Common myeloid progenitor, CD34-positive (primary cell): ENCODE measurements around the gene RERE.

Source experiments
- CTCF ChIA-PET: fragments of 350-600 bp; sonication (Branson Sonifier 250); formaldehyde crosslinking; loops from one replicate; lab custom pipeline; 2021; ENCODE audit warnings: antibody characterized with exemption; lab: Charles Lee
- POLR2A ChIA-PET: fragments of 350-600 bp; sonication (Branson Sonifier 250); formaldehyde crosslinking; loops from one replicate; lab custom pipeline; 2021; ENCODE audit warnings: antibody characterized with exemption; lab: Charles Lee
- DNase-seq, 3 donors: peaks; one replicate each; pipeline versions ENCODE4 v3.0.0 to v3.0.0-alpha.2; 2013
- H3K27ac ChIP-seq, 2 experiments: 1 replicate in 1 of 2; 2 replicates in 1 of 2; pipeline ENCODE4 v1.7.0; 2013; ENCODE audit warnings: inconsistent platforms in 2 of 2, low read length in 2 of 2, mild to moderate bottlenecking in 2 of 2, low read depth in 1 of 2, moderate library complexity in 1 of 2; ENCODE audit not compliant: severe bottlenecking in 2 of 2, insufficient read depth in 1 of 2, poor library complexity in 1 of 2
- H3K27me3 ChIP-seq, 5 experiments: replicated peaks in 2 of 5; 1 replicate in 3 of 5; 2 replicates in 2 of 5; pipeline versions ENCODE4 v1.6.1 to v1.7.0; 2013; ENCODE audit warnings: low read length in 4 of 5, mild to moderate bottlenecking in 2 of 5, moderate library complexity in 2 of 5, inconsistent platforms in 1 of 5; ENCODE audit not compliant: insufficient read depth in 5 of 5, control insufficient read depth in 4 of 5
- H3K36me3 ChIP-seq, 4 experiments: 1 replicate in 2 of 4; 2 replicates in 2 of 4; pipeline versions ENCODE4 v1.6.1 to v1.7.0; 2013; ENCODE audit warnings: low read length in 3 of 4, control low read depth in 1 of 4, mild to moderate bottlenecking in 1 of 4; ENCODE audit not compliant: control insufficient read depth in 4 of 4, insufficient read depth in 4 of 4
- H3K4me1 ChIP-seq, 4 experiments: 1 replicate in 3 of 4; 2 replicates in 1 of 4; pipeline versions ENCODE4 v1.6.1 to v1.7.1; 2013; ENCODE audit warnings: low read length in 3 of 4, mild to moderate bottlenecking in 3 of 4, control low read depth in 1 of 4, inconsistent platforms in 1 of 4, moderate library complexity in 1 of 4; ENCODE audit not compliant: control insufficient read depth in 4 of 4, insufficient read depth in 4 of 4; ENCODE audit errors: control extremely low read depth in 1 of 4
- H3K4me3 ChIP-seq, 7 experiments: 1 replicate in 4 of 7; 2 replicates in 3 of 7; pipeline versions ENCODE4 v1.5.1 to v1.7.0; 2013; ENCODE audit warnings: mild to moderate bottlenecking in 7 of 7, low read length in 6 of 7, moderate library complexity in 6 of 7, inconsistent platforms in 2 of 7, low read depth in 2 of 7, control low read depth in 1 of 7; ENCODE audit not compliant: insufficient read depth in 4 of 7, control insufficient read depth in 1 of 7; ENCODE audit errors: extremely low read depth in 1 of 7
- H3K9me3 ChIP-seq, 5 experiments: 1 replicate in 4 of 5; 2 replicates in 1 of 5; pipeline versions ENCODE4 v1.6.1 to v1.7.1; 2013; ENCODE audit warnings: low read length in 4 of 5, mild to moderate bottlenecking in 2 of 5, inconsistent platforms in 1 of 5, low read depth in 1 of 5, moderate library complexity in 1 of 5; ENCODE audit not compliant: control insufficient read depth in 4 of 5, insufficient read depth in 2 of 5; ENCODE audit errors: control extremely low read depth in 1 of 5
- WGBS: methylation state at CpG from one replicate; pipeline ENCODE4 v1.1.5; 2013; ENCODE audit not compliant: insufficient coverage; 5-methylcytosine and 5-hydroxymethylcytosine counted together

RERE gene

GRCh38 chr1:8518490-8518801, 299.0 kb downstream of the RERE start:
- no peak for DNase-seq
- Histone ChIP-seq H3K4me3 (no peak overlapping the region), H3K36me3 (peaks cover 0 to 3% (median 1%) of the 10 kb centered on the region in 4 experiments), H3K4me1 (peaks cover 8 to 34% (median 16%) of the 10 kb centered on the region in 4 experiments), H3K9me3 (no peaks in the 10 kb centered on the region), H3K27me3 (no peaks in the 10 kb centered on the region), H3K27ac (peak overlapping the region; percentile 72 to 84)
- POLR2A ChIA-PET, result no interaction called here
- CTCF ChIA-PET, result no interaction called here
- 91% methylated on average over 1 of the region's 3 CpGs for WGBS

GRCh38 chr1:8517661-8518489, 299.6 kb downstream of the RERE start:
- WGBS, result 82% methylated on average over 6 of the region's 7 CpGs
- Histone ChIP-seq H3K9me3 (no peaks in the 10 kb centered on the region), H3K4me1 (peaks cover 7 to 29% (median 13%) of the 10 kb centered on the region in 4 experiments), H3K36me3 (peaks cover 0 to 3% (median 1%) of the 10 kb centered on the region in 4 experiments), H3K27me3 (no peaks in the 10 kb centered on the region), H3K4me3 (no peak overlapping the region), H3K27ac (peak overlapping the region; percentile 72 to 84)
- ChIA-PET CTCF (interaction anchor here (2.2 kb wide), 1 partner anchor 8 kb away, joined by 9 read pairs; no protein-coding TSS in a partner anchor), POLR2A (no interaction called here)
- peak in 2 of 3 donors; percentile 64 to 73 for DNase-seq

GRCh38 chr1:8516793-8517556, 300.5 kb downstream of the RERE start:
- 0% methylated on average over 1 of the region's 6 CpGs for WGBS
- Histone ChIP-seq H3K27ac (peak overlapping the region; percentile 72 to 84), H3K4me1 (peaks cover 6 to 26% (median 13%) of the 10 kb centered on the region in 4 experiments), H3K9me3 (no peaks in the 10 kb centered on the region), H3K36me3 (peaks cover 0 to 3% (median 1%) of the 10 kb centered on the region in 4 experiments), H3K27me3 (no peaks in the 10 kb centered on the region), H3K4me3 (peak overlapping the region in 1 of 7 experiments; percentile 29)
- peak; percentile 36 to 86 (median 75) for DNase-seq
- ChIA-PET CTCF (interaction anchor here (0.9 to 2.2 kb wide), 3 partner anchors 9 to 52 kb away, joined by 3 to 9 read pairs (median 4); no protein-coding TSS in a partner anchor), POLR2A (no interaction called here)

- CTCF ChIA-PET, result interaction anchor here (0.9 to 2.2 kb wide), 3 partner anchors 10 to 52 kb away, joined by 3 to 9 read pairs (median 4); no protein-coding TSS in a partner anchor
- WGBS, result no CpG with 5 or more reads among the region's 4 CpGs
Measured at GRCh38 chr1:8516278-8516777, 301.1 kb downstream of the RERE start.

GRCh38 chr1:8512504-8512903, 304.9 kb downstream of the RERE start:
- H3K27ac ChIP-seq, result no peak overlapping the region
- no peaks in the 10 kb centered on the region for H3K9me3 ChIP-seq
- H3K4me3 ChIP-seq, result no peak overlapping the region
- H3K36me3 ChIP-seq, result peaks cover 0 to 6% (median 3%) of the 10 kb centered on the region in 4 experiments
- ChIA-PET POLR2A (no interaction called here), CTCF (interaction anchor here (1.3 kb wide), 1 partner anchor 9 kb away, joined by 6 read pairs; no protein-coding TSS in a partner anchor)
- no peak for DNase-seq
- no peaks in the 10 kb centered on the region for H3K27me3 ChIP-seq
- H3K4me1 ChIP-seq, result peaks cover 13 to 19% (median 14%) of the 10 kb centered on the region in 4 experiments
- 93% methylated on average over 5 of the region's 6 CpGs for WGBS

More at GRCh38 chr1:8516278-8516777, 301.1 kb downstream of the RERE start:
- peaks cover 6 to 26% (median 13%) of the 10 kb centered on the region in 4 experiments for H3K4me1 ChIP-seq
- peaks cover 0 to 3% (median 1%) of the 10 kb centered on the region in 4 experiments for H3K36me3 ChIP-seq
- no peaks in the 10 kb centered on the region for H3K9me3 ChIP-seq
- POLR2A ChIA-PET, result no interaction called here
- H3K27me3 ChIP-seq, result no peaks in the 10 kb centered on the region
- H3K4me3 ChIP-seq, result no peak overlapping the region
- DNase-seq, result no peak
- peak overlapping the region; percentile 72 to 84 for H3K27ac ChIP-seq

GRCh38 chr1:8510041-8510823, 307.2 kb downstream of the RERE start:
- H3K27ac ChIP-seq, result peak overlapping the region in 1 of 2 experiments; percentile 22
- WGBS, result 37% methylated on average over 4 of the region's 9 CpGs
- H3K9me3 ChIP-seq, result no peaks in the 10 kb centered on the region
- ChIA-PET CTCF (interaction anchor here (1.2 to 1.9 kb wide), 2 partner anchors 15 to 51 kb away, joined by 3 to 7 read pairs; no protein-coding TSS in a partner anchor), POLR2A (interaction anchor here (0.5 kb wide), 1 partner anchor 39 kb away, joined by 3 read pairs; no protein-coding TSS in a partner anchor)
- H3K27me3 ChIP-seq, result no peaks in the 10 kb centered on the region
- no peak overlapping the region for H3K4me3 ChIP-seq
- DNase-seq, result peak in 1 of 3 donors; percentile 21
- peaks cover 2 to 15% (median 11%) of the 10 kb centered on the region in 4 experiments for H3K36me3 ChIP-seq
- peaks cover 4 to 9% (median 6%) of the 10 kb centered on the region in 4 experiments for H3K4me1 ChIP-seq
